GM12878 (cell line): Measurements from ENCODE around the gene ANTXR1. TPM values are rescaled to one million over a fixed set of nuclear protein-coding genes. Genes with fewer than 3 reads are reported as not detected.

Source experiments
- ATAC-seq: fragments of 200-7000 bp; cut with Tn5 transposase; 3 replicates; pipeline ENCODE4 v1.9.1; 2020; ENCODE audit warnings: mild to moderate bottlenecking, moderate library complexity
- BruUV-seq: library from RNA; stranded (reverse); fragments of 400-500 nt; replicated peaks from 2 replicates; lab custom pipeline; 2021; lab: Mats Ljungman, UMichigan
- CTCF ChIA-PET: fragments of 300-600 bp; sonication (Branson Sonifier 250); formaldehyde crosslinking; extraction: SDS; loops from one replicate; lab custom pipeline; 2021; ENCODE audit warnings: inconsistent platforms; lab: Yijun Ruan, JAX
- POLR2A ChIA-PET: fragments of 350-600 bp; formaldehyde crosslinking; extraction: SDS; loops from one replicate; lab custom pipeline; 2021; ENCODE audit warnings: inconsistent platforms; lab: Charles Lee
- RAD21 ChIA-PET: fragments of 300-600 bp; sonication (Branson Sonifier 250); formaldehyde crosslinking; loops from one replicate; lab custom pipeline; 2023; ENCODE audit warnings: antibody characterized with exemption; ENCODE audit not compliant: unreplicated experiment; lab: Charles Lee
- SMC1A ChIA-PET: fragments of 300-600 bp; sonication (Branson Sonifier 250); formaldehyde crosslinking; loops from one replicate; lab custom pipeline; 2023; ENCODE audit not compliant: unreplicated experiment, uncharacterized antibody; lab: Charles Lee
- DNase-seq: peaks from one replicate; pipeline ENCODE4 v3.0.0-alpha.2; 2011; ENCODE audit warnings: low read depth, low spot score
- FAIRE-seq: peaks from 3 replicates; lab custom pipeline; 2011; peaks lifted over from hg19 to GRCh38; lab: Jason Lieb, UNC
- H2AFZ ChIP-seq: 2 replicates; pipeline ENCODE4 v1.6.0; 2011; ENCODE audit warnings: low read depth, low read length, control low read depth; ENCODE audit not compliant: control insufficient read depth
- H3K27ac ChIP-seq: 2 replicates; pipeline ENCODE4 v1.5.1; 2011; ENCODE audit warnings: control low read depth; ENCODE audit not compliant: control insufficient read depth, insufficient read depth
- H3K27me3 ChIP-seq, 2 experiments: replicated peaks in 1 of 2; 2 replicates each; pipeline versions ENCODE4 v1.6.0 to v1.6.1; 2011; ENCODE audit warnings: low read length in 1 of 2; ENCODE audit not compliant: control insufficient read depth in 2 of 2, insufficient read depth in 2 of 2
- H3K36me3 ChIP-seq, 2 experiments: 2 replicates each; pipeline ENCODE4 v1.5.1; 2011; ENCODE audit warnings: low read length in 1 of 2; ENCODE audit not compliant: control insufficient read depth in 2 of 2, insufficient read depth in 2 of 2
- H3K4me1 ChIP-seq: 2 replicates; pipeline ENCODE4 v1.6.1; 2011; ENCODE audit warnings: mild to moderate bottlenecking, low read length, moderate library complexity, mixed read lengths; ENCODE audit not compliant: control insufficient read depth, insufficient read depth
- H3K4me2 ChIP-seq: 2 replicates; pipeline ENCODE4 v1.6.0; 2011; ENCODE audit warnings: control low read depth; ENCODE audit not compliant: control insufficient read depth, insufficient read depth
- H3K4me3 ChIP-seq: fragments of 200-600 bp; sonication (generic); 2 replicates; pipeline ENCODE4 v1.5.1; 2016
- H3K79me2 ChIP-seq: 2 replicates; pipeline ENCODE4 v1.6.0; 2011; ENCODE audit warnings: low read length; ENCODE audit not compliant: control insufficient read depth, insufficient read depth
- H3K9ac ChIP-seq: 2 replicates; pipeline ENCODE4 v1.8.0; 2011; ENCODE audit warnings: low read length, control low read depth, mixed read lengths; ENCODE audit not compliant: control insufficient read depth, insufficient read depth
- H3K9me3 ChIP-seq: replicated peaks from 3 replicates; pipeline ENCODE4 v1.5.1; 2011; ENCODE audit warnings: mild to moderate bottlenecking, low read length; ENCODE audit not compliant: control insufficient read depth, insufficient read depth
- H4K20me1 ChIP-seq: 2 replicates; pipeline ENCODE4 v1.6.0; 2011; ENCODE audit not compliant: control insufficient read depth, insufficient read depth
- BHLHE40 ChIP-seq, 2 experiments: fragments of 450-650 bp in 1 of 2; IDR thresholded peaks; 2 replicates each; pipeline ENCODE4 v1.6.1; 2011 to 2017; ENCODE audit warnings: low read depth in 2 of 2, borderline replicate concordance in 1 of 2, improper control_type of control experiment in 1 of 2, low read length in 1 of 2, mild to moderate bottlenecking in 1 of 2
- CEBPB ChIP-seq, 2 experiments: fragments of 150-350 bp in 1 of 2; IDR thresholded peaks; 2 replicates each; pipeline ENCODE4 v1.6.1; 2012 to 2014; ENCODE audit warnings: low read depth in 2 of 2, low read length in 2 of 2, borderline replicate concordance in 1 of 2, inconsistent platforms in 1 of 2
- CHD1 ChIP-seq: IDR thresholded peaks from 2 replicates; pipeline ENCODE4 v1.6.1; 2012; ENCODE audit warnings: low read depth, low read length, improper control_type of control experiment
- CREM ChIP-seq: IDR thresholded peaks from 2 replicates; pipeline ENCODE4 v1.6.1; 2014; ENCODE audit warnings: antibody characterized with exemption, low read depth
- DPF2 ChIP-seq: fragments of 450-650 bp; IDR thresholded peaks from 2 replicates; pipeline ENCODE4 v1.6.1; 2017; ENCODE audit warnings: mild to moderate bottlenecking
- E2F8 ChIP-seq: fragments of 450-650 bp; IDR thresholded peaks from 2 replicates; pipeline ENCODE4 v1.6.1; 2018; ENCODE audit warnings: mild to moderate bottlenecking, low read depth, moderate library complexity; ENCODE audit not compliant: partially characterized antibody
- ESRRA ChIP-seq: IDR thresholded peaks from 2 replicates; pipeline ENCODE4 v1.6.1; 2012; ENCODE audit warnings: mild to moderate bottlenecking, low read length, improper control_type of control experiment
- HDAC2 ChIP-seq: fragments of 200-600 bp; sonication (generic); IDR thresholded peaks from 2 replicates; pipeline ENCODE4 v1.6.1; 2017
- HDGF ChIP-seq: fragments of 450-650 bp; IDR thresholded peaks from 2 replicates; pipeline ENCODE4 v1.6.1; 2016; ENCODE audit warnings: antibody characterized with exemption
- KLF5 ChIP-seq: fragments of 450-650 bp; IDR thresholded peaks from 2 replicates; pipeline ENCODE4 v1.6.1; 2014; ENCODE audit warnings: mild to moderate bottlenecking; ENCODE audit not compliant: partially characterized antibody
- LARP7 ChIP-seq: fragments of 450-650 bp; IDR thresholded peaks from 2 replicates; pipeline ENCODE4 v1.6.1; 2017; ENCODE audit warnings: mild to moderate bottlenecking
- POU2F2 ChIP-seq: IDR thresholded peaks from 3 replicates; pipeline ENCODE4 v1.6.1; 2011; ENCODE audit warnings: low read depth, mild to moderate bottlenecking, low read length, borderline replicate concordance
- RAD21 ChIP-seq: IDR thresholded peaks from 2 replicates; pipeline ENCODE4 v1.6.1; 2011; ENCODE audit warnings: mild to moderate bottlenecking, low read depth, low read length, moderate library complexity; ENCODE audit not compliant: insufficient read depth
- RCOR1 ChIP-seq: conservative IDR thresholded peaks from 2 replicates; pipeline ENCODE4 v1.6.1; 2012; ENCODE audit warnings: low read depth, low read length, improper control_type of control experiment
- SIN3A ChIP-seq: IDR thresholded peaks from 2 replicates; pipeline ENCODE4 v1.6.1; 2012; ENCODE audit warnings: low read depth, low read length, improper control_type of control experiment
- SMAD5 ChIP-seq: IDR thresholded peaks from 2 replicates; pipeline ENCODE4 v1.6.1; 2016; ENCODE audit warnings: antibody characterized with exemption, low read depth
- ZNF207 ChIP-seq: fragments of 450-650 bp; IDR thresholded peaks from 2 replicates; pipeline ENCODE4 v1.6.1; 2014; ENCODE audit warnings: antibody characterized with exemption, mild to moderate bottlenecking, borderline replicate concordance
- in situ Hi-C: fragments of 300-500 bp; cut with MboI; formaldehyde crosslinking; loops from 9 replicates; pipeline ENCODE4 v1.14.3; 2018; ENCODE audit warnings: mixed read lengths
- intact Hi-C: fragments of 100-400 bp; cut with micrococcal nuclease; formaldehyde crosslinking; loops from one replicate; pipeline ENCODE4 v1.14.2; 2022; ENCODE audit not compliant: unreplicated experiment
- polyA plus RNA-seq, 11 experiments: library from polyadenylated mRNA; depleted of rRNA in 4 of 11; unstranded in 6 of 11; stranded (reverse) in 5 of 11; fragments of >200 nt; fragmentation: Nextera tagmentation in 4 of 11; fragmentation: Illumina TruSeq in 1 of 11; extraction: Ambion mirVana in 4 of 11; extraction: Trizol in 1 of 11; gene quantifications; 1 replicate in 1 of 11; 2 replicates in 10 of 11; pipeline versions ENCODE4 v1.2.1 to v1.2.3, GENCODE V29; 2011 to 2016; ENCODE audit warnings: inconsistent platforms in 2 of 11, missing spikeins in 2 of 11, low read depth in 1 of 11
- total RNA-seq, 4 experiments: library from RNA; depleted of rRNA in 3 of 4; stranded (reverse); fragments of >200 nt in 3 of 4; fragmentation: Illumina TruSeq in 1 of 4; extraction: Trizol in 1 of 4; gene quantifications; 2 replicates each; pipeline versions ENCODE4 v1.2.1 to v1.2.3, GENCODE V29; 2013 to 2021

ANTXR1 gene
- total and polyA plus RNA-seq, 10 of the 15 experiments (the other 5 are each of a cell fraction or from before 2014, with no cell fraction given), result 0.09 to 0.26 TPM; not detected in 8

- no peak for TF ChIP-seq SMAD5
Observed at GRCh38 chr2:69097891-69098655, 85.1 kb downstream of the ANTXR1 start (continued).

- ChIA-PET CTCF (no interaction called here), RAD21 (no interaction called here), SMC1A (no interaction called here), POLR2A (no interaction called here)
- Histone ChIP-seq H3K4me1 (no peaks in the 10 kb centered on the region), H3K27me3 (no peaks in the 10 kb centered on the region; a peak in 1 of 4 replicates), H2AFZ (no peak overlapping the region), H3K9me3 (no peaks in the 10 kb centered on the region), H3K4me3 (no peak overlapping the region), H3K79me2 (no peaks in the 10 kb centered on the region), H3K4me2 (no peak overlapping the region), H3K27ac (no peak overlapping the region), H3K36me3 (no peaks in the 10 kb centered on the region), H4K20me1 (no peaks in the 10 kb centered on the region), H3K9ac (no peak overlapping the region)
- BruUV-seq, result no TSS peak
- no peak for TF ChIP-seq CHD1
- TF ChIP-seq HDGF, result no peak
- TF ChIP-seq SIN3A, result no peak
- TF ChIP-seq ESRRA, result no peak
- TF ChIP-seq POU2F2, result no peak
- no peak for TF ChIP-seq RAD21
- no peak for TF ChIP-seq ZNF207
- no peak for TF ChIP-seq KLF5
- no peak for TF ChIP-seq SMAD5
- no peak for TF ChIP-seq BHLHE40 (IDR thresholded peaks at IDR 0.05; ENCODE audit: borderline replicate concordance in 1 of 2, low read depth in 2 of 2, low read length in 1 of 2)
- TF ChIP-seq HDAC2, result no peak
- TF ChIP-seq LARP7, result no peak
- no peak for TF ChIP-seq CEBPB (IDR thresholded peaks at IDR 0.05; ENCODE audit: borderline replicate concordance in 1 of 2, low read depth in 2 of 2, low read length in 2 of 2)
- TF ChIP-seq DPF2, result no peak
- TF ChIP-seq E2F8, result no peak
- TF ChIP-seq CREM, result no peak
- no peak for TF ChIP-seq RCOR1
- in situ Hi-C loops (no loop called here), intact Hi-C loops (no loop called here)
- ATAC-seq (no peak), FAIRE-seq (no peak), DNase-seq (no peak)
Observed at GRCh38 chr2:69099541-69099940, 86.6 kb downstream of the ANTXR1 start.
